HG03025 (cell line): ENCODE results near the gene TRIM2.
"Not testable (repeated sequence)": the region's sequence is repeated elsewhere in the genome, so short reads cannot be mapped to it uniquely, and the experiment has no call there.

Source experiments
- ATAC-seq: cut with Tn5 transposase; IDR thresholded peaks from one replicate; pipeline ENCODE4 v1.9.1; 2021; ENCODE audit warnings: mild to moderate bottlenecking, moderate library complexity; ENCODE audit not compliant: unreplicated experiment, low FRiP score

Gene TRIM2

GRCh38 chr4:153186046-153186728 lies 18.1 kb upstream of the TRIM2 start:
- ATAC-seq: no peak

- no peak for ATAC-seq
These were observed 15.0 kb upstream of the TRIM2 start for GRCh38 chr4:153189016-153189801.

GRCh38 chr4:153191795-153192363 lies 12.4 kb upstream of the TRIM2 start:
- no peak for ATAC-seq

- no peak for ATAC-seq
These were observed 6.9 kb upstream of the TRIM2 start for GRCh38 chr4:153197301-153197700.

- no peak for ATAC-seq
These were observed 5.5 kb upstream of the TRIM2 start for GRCh38 chr4:153198719-153199118.

GRCh38 chr4:153203746-153204145 lies 497 bp upstream of the TRIM2 start:
- not testable (repeated sequence) for ATAC-seq

- no peak for ATAC-seq
These were observed 745 bp downstream of the TRIM2 start for GRCh38 chr4:153204728-153205648.

- no peak for ATAC-seq
These were observed 1.5 kb downstream of the TRIM2 start for GRCh38 chr4:153205757-153206156.

- no peak for ATAC-seq
These were observed 2.3 kb downstream of the TRIM2 start for GRCh38 chr4:153206534-153206933.

- ATAC-seq: no peak
These were observed 2.8 kb downstream of the TRIM2 start for GRCh38 chr4:153207027-153207426.

GRCh38 chr4:153207567-153207966 lies 3.3 kb downstream of the TRIM2 start:
- ATAC-seq: no peak

GRCh38 chr4:153209410-153209809 lies 5.2 kb downstream of the TRIM2 start:
- ATAC-seq: no peak

- ATAC-seq: no peak
These were observed 6.5 kb downstream of the TRIM2 start for GRCh38 chr4:153210727-153211126.

GRCh38 chr4:153211986-153212728 lies 7.9 kb downstream of the TRIM2 start:
- ATAC-seq: no peak

- no peak for ATAC-seq
These were observed 8.5 kb downstream of the TRIM2 start for GRCh38 chr4:153212736-153213135.

GRCh38 chr4:153215921-153216320 lies 11.7 kb downstream of the TRIM2 start:
- ATAC-seq: no peak

GRCh38 chr4:153216546-153216945 lies 12.3 kb downstream of the TRIM2 start:
- no peak for ATAC-seq

GRCh38 chr4:153217440-153217839 lies 13.2 kb downstream of the TRIM2 start:
- no peak for ATAC-seq

GRCh38 chr4:153218961-153219360 lies 14.7 kb downstream of the TRIM2 start:
- ATAC-seq: no peak
